Measurements from ENCODE around the gene UBQLNL. TPM values are rescaled to one million over a fixed set of nuclear protein-coding genes. Genes with fewer than 3 reads are reported as not detected.
A peak's percentile ranks its signal among the peaks of the same experiment; 100 is the strongest.

Gene UBQLNL
- total RNA-seq, 1 experiment from 2014 or later: 0.24 TPM

GRCh38 chr11:5486003-5486402, 30.5 kb downstream of the UBQLNL start:
- no peaks in the 10 kb centered on the region for H3K9me3 Mint-ChIP-seq
- no peaks in the 10 kb centered on the region for H3K4me1 Mint-ChIP-seq
- no peaks in the 10 kb centered on the region; the same call in 1 of the 2 replicates for H3K27me3 Mint-ChIP-seq (ENCODE audit: low read depth)
- ChIA-PET CTCF (interaction anchor here (1.0 kb wide), 1 partner anchor 10 kb away, joined by 4 read pairs; no protein-coding TSS in a partner anchor), POLR2A (interaction anchor here (0.5 kb wide), 1 partner anchor 324 kb away, joined by 3 read pairs; no protein-coding TSS in a partner anchor)
- H3K27ac Mint-ChIP-seq: no peak overlapping the region
- no peaks in the 10 kb centered on the region for H3K36me3 Mint-ChIP-seq
- no peak for DNase-seq (ENCODE audit: low spot score)
- H3K4me3 Mint-ChIP-seq: no peak overlapping the region
- TF ChIP-seq HMGXB4 (CRISPR knock-in tag; IDR thresholded peaks at IDR 0.05) (no peak), E2F4 (CRISPR knock-in tag; IDR thresholded peaks at IDR 0.05; ENCODE audit: borderline replicate concordance, low read depth) (no peak), ZNF138 (CRISPR knock-in tag; conservative IDR thresholded peaks at IDR 0.05) (no peak), PREB (CRISPR knock-in tag; IDR thresholded peaks at IDR 0.05; ENCODE audit: borderline replicate concordance) (no peak), RELA (CRISPR knock-in tag; IDR thresholded peaks at IDR 0.05; ENCODE audit: borderline replicate concordance) (no peak), CREB1 (CRISPR knock-in tag; IDR thresholded peaks at IDR 0.05) (no peak), OVOL2 (CRISPR knock-in tag; IDR thresholded peaks at IDR 0.05; ENCODE audit: borderline replicate concordance) (no peak), E2F1 (CRISPR knock-in tag; IDR thresholded peaks at IDR 0.05) (no peak)
- ATAC-seq: no peak

- peaks cover 3% of the 10 kb centered on the region; the same call in 1 of the 2 replicates for H3K36me3 Mint-ChIP-seq
- ChIA-PET CTCF (interaction anchor here (0.6 to 1.4 kb wide), 9 partner anchors 9 to 213 kb away, joined by 3 to 5 read pairs (median 3); partner anchors contain the start of gene TRIM22), POLR2A (no interaction called here)
- ATAC-seq (peak; percentile 93), DNase-seq (ENCODE audit: low spot score) (peak; percentile 43)
- no peak overlapping the region for H3K27ac Mint-ChIP-seq
- no peaks in the 10 kb centered on the region for H3K4me1 Mint-ChIP-seq
- TF ChIP-seq IRF2 (CRISPR knock-in tag; IDR thresholded peaks at IDR 0.05; ENCODE audit: borderline replicate concordance, low read depth): no peak
- TF ChIP-seq CTCF (IDR thresholded peaks at IDR 0.05): peak; percentile 81
- H3K9me3 Mint-ChIP-seq: peaks cover 9% of the 10 kb centered on the region
- H3K4me3 Mint-ChIP-seq: no peak overlapping the region
- H3K27me3 Mint-ChIP-seq (ENCODE audit: low read depth): no peaks in the 10 kb centered on the region; the same call in 1 of the 2 replicates
Observed at GRCh38 chr11:5476186-5476819, 40.2 kb downstream of the UBQLNL start.

GRCh38 chr11:5473921-5474320, 42.6 kb downstream of the UBQLNL start:
- Mint-ChIP-seq H3K27ac (no peak overlapping the region), H3K9me3 (peaks cover 9% of the 10 kb centered on the region), H3K36me3 (peaks cover 3% of the 10 kb centered on the region; the same call in 1 of the 2 replicates), H3K4me1 (peaks cover 3% of the 10 kb centered on the region; the same call in 1 of the 2 replicates), H3K4me3 (no peak overlapping the region), H3K27me3 (ENCODE audit: low read depth) (no peaks in the 10 kb centered on the region; the same call in 1 of the 2 replicates)
- ChIA-PET POLR2A (no interaction called here), CTCF (no interaction called here)
- ATAC-seq: no peak
- DNase-seq (ENCODE audit: low spot score): no peak
- no peak for TF ChIP-seq E2F4 (CRISPR knock-in tag; IDR thresholded peaks at IDR 0.05; ENCODE audit: borderline replicate concordance, low read depth)
- no peak for TF ChIP-seq CREB1 (CRISPR knock-in tag; IDR thresholded peaks at IDR 0.05)
- TF ChIP-seq ZNF416 (CRISPR knock-in tag; IDR thresholded peaks at IDR 0.05): no peak
- no peak for TF ChIP-seq NFATC4 (CRISPR knock-in tag; IDR thresholded peaks at IDR 0.05)
- no peak for TF ChIP-seq ATF1 (CRISPR knock-in tag; IDR thresholded peaks at IDR 0.05)
- TF ChIP-seq ZNF423 (CRISPR knock-in tag; IDR thresholded peaks at IDR 0.05): no peak
- TF ChIP-seq GTF2I (CRISPR knock-in tag; conservative IDR thresholded peaks at IDR 0.05): no peak
- no peak for TF ChIP-seq SP1 (CRISPR knock-in tag; conservative IDR thresholded peaks at IDR 0.05)
- no peak for TF ChIP-seq ATF2 (CRISPR knock-in tag; IDR thresholded peaks at IDR 0.05; ENCODE audit: borderline replicate concordance, low read depth)
- TF ChIP-seq USF1 (CRISPR knock-in tag; IDR thresholded peaks at IDR 0.05): no peak

Data from WTC11 (cell line).